Adrenal gland (tissue), 12 donors: ENCODE data around the gene MRGPRF. TPM values are rescaled to one million over a fixed set of nuclear protein-coding genes. Genes with fewer than 3 reads are reported as not detected.

Source experiments
- DNase-seq, 7 donors: peaks; one replicate each; pipeline ENCODE4 v3.0.0-alpha.2; 2019 to 2020
- H3K27ac ChIP-seq, 5 donors: fragments of 200-600 bp; sonication (generic) in 4 of 5; 1 replicate in 3 of 5; 2 replicates in 2 of 5; pipeline versions ENCODE4 v1.5.1 to v1.8.0; 2016 to 2020; ENCODE audit warnings: mild to moderate bottlenecking in 1 of 5
- H3K27me3 ChIP-seq: fragments of 200-600 bp; 2 replicates; pipeline ENCODE4 v1.8.0; 2021
- H3K36me3 ChIP-seq, 2 donors: fragments of 200-600 bp; replicated peaks in 1 of 2; 1 replicate in 1 of 2; 2 replicates in 1 of 2; pipeline versions ENCODE4 v1.5.1 to v1.8.0; 2018 to 2022
- H3K4me1 ChIP-seq, 2 donors: fragments of 200-600 bp; replicated peaks in 1 of 2; 1 replicate in 1 of 2; 2 replicates in 1 of 2; pipeline versions ENCODE4 v1.5.1 to v1.8.0; 2018 to 2021
- H3K4me3 ChIP-seq, 4 donors: fragments of 200-600 bp; sonication (generic) in 3 of 4; one replicate each; pipeline ENCODE4 v1.5.1; 2016 to 2018
- H3K9me3 ChIP-seq, 3 donors: fragments of 200-600 bp; sonication (generic) in 1 of 3; replicated peaks in 1 of 3; 1 replicate in 2 of 3; 2 replicates in 1 of 3; pipeline versions ENCODE4 v1.5.1 to v1.8.0; 2016 to 2021
- CTCF ChIP-seq, 6 experiments: fragments of 450-650 bp in 4 of 6; fragments of 200-600 bp in 2 of 6; sonication (generic) in 1 of 6; IDR thresholded peaks; 1 replicate in 5 of 6; 2 replicates in 1 of 6; pipeline versions ENCODE4 v1.5.1 to v1.8.0; 2016 to 2021; ENCODE audit warnings: antibody characterized with exemption in 6 of 6, mild to moderate bottlenecking in 2 of 6, moderate library complexity in 1 of 6
- POLR2A ChIP-seq, 2 donors: fragments of 450-650 bp; IDR thresholded peaks; one replicate each; pipeline ENCODE4 v1.6.1; 2017; ENCODE audit warnings: antibody characterized with exemption in 2 of 2, mild to moderate bottlenecking in 2 of 2, moderate library complexity in 1 of 2
- WGBS, 4 donors: extraction: QIAGEN DNeasy Blood & Tissue Kit in 2 of 4; methylation state at CpG; one replicate each; pipeline versions ENCODE4 v1.1.5 to v1.1.7; 2013 to 2017; 5-methylcytosine and 5-hydroxymethylcytosine counted together
- intact Hi-C, 2 donors: fragments of 100-400 bp; cut with DNase I; formaldehyde crosslinking; loops; one replicate each; pipeline versions ENCODE4 v1.14.1 to v1.15.0; 2022 to 2023
- polyA plus RNA-seq, 3 donors: library from polyadenylated mRNA; stranded (reverse); fragments of 200-250 nt in 2 of 3; fragments of 350-450 nt in 1 of 3; fragmentation: Illumina TruSeq in 1 of 3; extraction: RNeasy Lipid Tissue Mini Kit (QIAGEN cat#74804) in 1 of 3; gene quantifications; one replicate each; pipeline ENCODE4 v1.2.3, GENCODE V29; 2013 to 2014
- total RNA-seq, 9 donors: library from RNA; depleted of rRNA in 4 of 9; stranded (reverse); fragments of >200 nt in 4 of 9; fragments of 120-200 nt in 1 of 9; fragmentation: NEBNext Ultra II Directional in 1 of 9; extraction: Animal tissue kit (Norgen Biotek cat#: 25700) in 1 of 9; gene quantifications; one replicate each; pipeline versions ENCODE4 v1.1.0 to v1.2.4, GENCODE V29; 2013 to 2023
- donor health status: healthy with polysubstance abuse.
- donor health status: Bipolar disorder and iron deficiency.
- donor health status: DM: yes; HTN: yes; CAD: no.
- donor health status: DM: no; HTN: no; CAD: no.
- donor health status: DM: no; HTN: no; CAD: no.
- donor health status: DM: yes; HTN: yes; CAD: no.

MRGPRF gene
- total and polyA plus RNA-seq, 12 donors: 0.33 to 14.6 (median 4.3) TPM

GRCh38 chr11:68992743-68993255 lies 20.2 kb downstream of the MRGPRF start:
- WGBS, 4 donors: 61 to 85% (median 68%) methylated on average over 10 to 14 of the region's 14 CpGs
- no peaks in the 10 kb centered on the region for H3K36me3 ChIP-seq
- peak in 4 of 7 donors; percentile 5 to 28 (median 8) for DNase-seq

GRCh38 chr11:68990995-68991780 lies 21.9 kb downstream of the MRGPRF start:
- Histone ChIP-seq H3K36me3 (no peaks in the 10 kb centered on the region), H3K9me3 (no peaks in the 10 kb centered on the region), H3K4me1 (no peaks in the 10 kb centered on the region), H3K27ac (no peak overlapping the region), H3K27me3 (peaks cover 5% of the 10 kb centered on the region), H3K4me3 (no peak overlapping the region)
- WGBS, 4 donors: 73 to 81% (median 80%) methylated on average over 11 to 16 of the region's 16 CpGs
- peak in 3 of 7 donors; percentile 6 to 38 (median 9) for DNase-seq
- intact Hi-C loops: no loop called here
- TF ChIP-seq CTCF (IDR thresholded peaks at IDR 0.05) (no peak), POLR2A (IDR thresholded peaks at IDR 0.05) (no peak)

More at GRCh38 chr11:68992743-68993255, 20.2 kb downstream of the MRGPRF start:
- H3K4me1 ChIP-seq: no peaks in the 10 kb centered on the region
- TF ChIP-seq CTCF (IDR thresholded peaks at IDR 0.05) (no peak), POLR2A (IDR thresholded peaks at IDR 0.05) (no peak)
- no peak overlapping the region for H3K27ac ChIP-seq
- H3K9me3 ChIP-seq: no peaks in the 10 kb centered on the region
- intact Hi-C loops: no loop called here
- peaks cover 5% of the 10 kb centered on the region for H3K27me3 ChIP-seq
- no peak overlapping the region for H3K4me3 ChIP-seq

- intact Hi-C loops: no loop called here
- Histone ChIP-seq H3K9me3 (no peaks in the 10 kb centered on the region), H3K36me3 (no peaks in the 10 kb centered on the region), H3K27ac (no peak overlapping the region), H3K27me3 (peaks cover 5% of the 10 kb centered on the region), H3K4me1 (no peaks in the 10 kb centered on the region), H3K4me3 (no peak overlapping the region)
- TF ChIP-seq POLR2A (IDR thresholded peaks at IDR 0.05) (no peak), CTCF (IDR thresholded peaks at IDR 0.05) (no peak)
- peak in 3 of 7 donors; percentile 0 to 18 (median 5) for DNase-seq
- WGBS, 4 donors: 76 to 86% (median 82%) methylated on average over 8 of the region's 8 CpGs
Measured at GRCh38 chr11:68989936-68990606, 23.0 kb downstream of the MRGPRF start.

GRCh38 chr11:68988491-68988890 lies 24.6 kb downstream of the MRGPRF start:
- DNase-seq: no peak
- Histone ChIP-seq H3K27me3 (peaks cover 5% of the 10 kb centered on the region), H3K4me1 (no peaks in the 10 kb centered on the region), H3K9me3 (no peaks in the 10 kb centered on the region), H3K4me3 (no peak overlapping the region), H3K27ac (no peak overlapping the region), H3K36me3 (no peaks in the 10 kb centered on the region)
- intact Hi-C loops: no loop called here
- no peak for TF ChIP-seq CTCF (IDR thresholded peaks at IDR 0.05)
- no peak for TF ChIP-seq POLR2A (IDR thresholded peaks at IDR 0.05)
